ENCODE results near the gene EDEM3. TPM values are rescaled to one million over a fixed set of nuclear protein-coding genes. Genes with fewer than 3 reads are reported as not detected.

EDEM3 gene
- total RNA-seq, 1 experiment from 2014 or later = 12.7 TPM

DNA sequence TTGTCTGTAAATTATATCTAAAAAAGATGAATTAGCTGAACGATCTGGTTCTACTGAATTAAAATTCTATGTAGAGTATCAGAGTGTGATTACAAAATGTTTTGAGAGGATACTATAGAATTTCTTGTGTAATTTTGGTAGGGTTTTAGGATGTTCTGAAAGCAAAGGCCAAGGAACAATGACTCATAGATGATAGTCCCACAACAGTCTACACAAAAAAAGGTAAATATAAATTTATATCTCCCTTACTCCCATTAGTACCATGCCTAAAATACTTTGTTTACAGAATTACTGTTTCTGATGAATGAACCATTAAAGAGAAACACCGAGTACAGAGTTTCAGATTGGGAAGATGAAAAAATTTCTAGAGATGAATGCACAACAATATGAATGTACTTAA lies 9.5 kb downstream of the EDEM3 start:
- in situ Hi-C loops (cut with HindIII; ENCODE audit: low sequenced_read_pairs) = no loop called here

DNA sequence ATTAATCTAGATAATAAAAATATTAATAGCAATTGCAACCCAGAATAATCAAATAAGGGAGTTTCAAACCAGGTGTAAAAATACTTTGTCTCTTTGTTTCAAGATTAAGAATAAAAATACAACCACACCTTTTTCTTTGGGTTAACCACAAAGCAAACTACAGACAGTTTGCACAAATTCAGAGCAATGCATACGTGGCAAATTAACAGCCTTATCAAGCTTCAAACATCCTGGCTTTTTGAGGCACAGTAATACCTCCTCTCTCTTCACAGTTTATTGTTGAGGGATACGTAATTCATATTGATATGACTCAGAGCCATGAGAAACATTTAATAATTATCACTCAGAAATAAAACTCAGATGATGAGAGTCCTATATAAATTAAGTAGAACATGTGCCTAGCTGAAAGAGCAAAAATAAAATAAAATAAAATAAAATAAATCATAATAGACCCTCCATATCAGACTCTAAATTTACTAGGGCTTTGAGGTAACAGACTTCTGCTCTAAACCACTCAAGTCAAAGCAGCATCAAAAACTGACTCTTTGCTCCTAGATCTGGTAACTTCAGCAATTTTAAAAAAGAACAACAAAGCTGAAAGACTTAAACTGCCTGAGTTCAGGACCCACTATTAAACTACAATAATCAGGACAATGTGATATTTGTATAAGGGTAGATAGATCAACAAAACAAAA lies 11.4 kb downstream of the EDEM3 start:
- in situ Hi-C loops (cut with HindIII; ENCODE audit: low sequenced_read_pairs) = no loop called here
- DNase-seq (ENCODE audit: low spot score) = no peak

More for the DNA sequence above, 9.5 kb downstream of the EDEM3 start:
- no peak for DNase-seq (ENCODE audit: low spot score)

DNA sequence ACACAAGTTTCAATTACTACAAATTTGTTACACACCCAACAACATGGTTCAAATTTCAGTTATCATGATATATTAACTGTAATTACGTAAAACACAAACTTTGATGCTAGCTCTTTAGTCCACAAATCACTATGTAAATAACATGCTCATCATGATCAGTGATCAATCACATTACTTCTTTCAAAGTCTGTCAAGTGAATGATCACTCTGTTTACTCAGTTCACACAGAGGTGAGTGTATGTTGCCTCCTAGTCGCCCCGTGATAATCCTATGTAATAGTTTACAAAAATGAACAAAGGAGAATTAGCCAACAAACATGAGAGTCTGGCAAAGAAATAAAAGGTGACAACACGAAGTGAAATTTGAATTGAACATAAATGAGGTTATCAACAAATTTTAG lies 14.3 kb downstream of the EDEM3 start:
- in situ Hi-C loops (cut with HindIII; ENCODE audit: low sequenced_read_pairs) = no loop called here
- DNase-seq (ENCODE audit: low spot score) = no peak

DNA sequence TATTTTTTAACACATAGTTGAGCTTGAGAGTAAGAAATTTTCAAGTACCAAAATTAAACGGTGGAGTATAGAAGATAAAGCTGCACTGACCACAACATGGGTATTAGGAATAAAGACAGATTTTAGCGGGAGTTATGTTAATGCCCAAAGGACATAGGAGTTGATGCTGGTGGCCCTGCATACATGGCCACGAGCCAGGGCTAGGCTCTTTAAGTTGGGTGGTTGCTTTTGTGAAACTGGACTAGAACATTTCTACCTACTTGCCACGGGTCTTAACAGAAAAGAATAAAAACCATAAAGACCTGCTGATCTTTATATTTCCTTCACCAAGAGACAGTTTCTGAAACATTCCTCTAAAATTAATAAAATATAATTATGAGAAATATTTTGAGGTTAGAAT lies 14.9 kb downstream of the EDEM3 start:
- in situ Hi-C loops (cut with HindIII; ENCODE audit: low sequenced_read_pairs) = no loop called here
- no peak for DNase-seq (ENCODE audit: low spot score)

DNA sequence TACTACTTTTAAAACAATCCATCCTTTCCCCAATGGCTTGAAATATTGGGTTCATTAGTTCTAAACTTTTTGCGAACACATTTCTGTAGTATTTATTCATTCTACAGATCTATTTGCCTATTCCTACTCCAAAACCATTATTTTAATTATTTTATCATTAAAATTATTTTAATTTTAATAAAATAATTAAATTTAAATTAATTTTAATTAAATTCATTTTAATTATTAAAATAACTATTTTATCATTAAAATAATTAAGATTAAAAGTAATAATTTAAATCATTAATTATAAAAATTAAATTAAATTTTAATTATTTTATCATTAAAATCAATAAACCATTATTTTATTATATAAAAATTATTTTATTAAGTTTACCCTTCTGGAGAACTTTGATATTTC lies 15.6 kb downstream of the EDEM3 start:
- in situ Hi-C loops (cut with HindIII; ENCODE audit: low sequenced_read_pairs) = no loop called here
- DNase-seq (ENCODE audit: low spot score) = no peak

DNA sequence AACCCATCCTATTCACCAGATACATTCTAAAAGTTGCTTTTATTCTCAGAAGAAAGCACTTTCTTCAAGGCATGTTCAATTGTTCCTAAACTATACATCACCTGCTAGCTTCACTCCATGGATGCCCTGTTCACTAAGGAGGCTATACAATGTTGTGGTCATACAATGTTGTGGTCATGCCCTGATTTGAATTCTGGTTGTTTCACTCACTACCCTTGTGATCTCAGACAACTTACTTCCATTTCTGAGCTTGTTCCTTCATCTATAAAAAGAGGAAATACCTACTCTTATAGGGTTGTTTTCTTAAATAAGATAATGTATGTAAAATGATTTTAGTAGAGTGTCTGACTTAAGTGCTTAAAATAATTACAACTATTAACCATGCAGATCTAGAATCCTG lies 19.7 kb downstream of the EDEM3 start:
- DNase-seq (ENCODE audit: low spot score) = no peak
- in situ Hi-C loops (cut with HindIII; ENCODE audit: low sequenced_read_pairs) = no loop called here

DNA sequence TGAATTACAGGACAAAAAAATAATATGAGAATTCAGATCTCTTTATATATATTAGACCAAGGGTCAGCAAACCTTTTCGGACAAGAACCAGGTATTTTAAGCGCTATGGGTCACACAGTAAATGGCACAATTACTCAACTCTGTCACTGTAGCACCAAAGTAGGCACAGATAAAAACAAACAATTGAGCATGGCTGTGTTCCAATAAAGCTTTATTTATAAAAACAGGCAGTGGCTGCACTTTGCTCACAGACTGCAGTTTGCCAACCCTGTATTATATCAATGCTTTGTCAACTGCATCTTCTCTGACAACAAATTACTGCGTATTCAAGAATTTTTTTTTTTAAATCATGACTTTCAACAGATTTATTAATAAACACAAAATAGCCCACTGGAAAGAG lies 29.8 kb downstream of the EDEM3 start:
- in situ Hi-C loops (cut with HindIII; ENCODE audit: low sequenced_read_pairs) = no loop called here

DNA sequence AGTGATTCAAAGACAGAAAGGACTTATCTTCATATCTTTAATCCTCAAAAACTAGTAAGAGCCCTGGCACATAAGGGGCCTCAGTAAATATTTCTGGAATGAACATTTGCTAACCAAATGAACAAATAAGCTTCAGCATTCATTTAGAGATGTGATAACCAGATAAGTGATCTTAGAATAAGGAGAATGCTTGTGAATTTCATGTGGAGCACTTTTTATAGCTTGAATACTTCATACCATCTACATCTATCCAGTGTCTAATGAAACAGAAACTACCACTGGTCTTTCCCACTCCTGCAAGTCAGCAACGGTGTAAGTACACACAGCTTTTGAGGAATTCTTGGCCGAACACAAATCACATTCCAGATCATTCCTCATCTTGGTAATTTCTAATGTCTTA lies 38.5 kb downstream of the EDEM3 start:
- no peak for DNase-seq (ENCODE audit: low spot score)
- in situ Hi-C loops (cut with HindIII; ENCODE audit: low sequenced_read_pairs) = no loop called here

More for the DNA sequence above, 29.8 kb downstream of the EDEM3 start:
- DNase-seq (ENCODE audit: low spot score) = no peak

DNA sequence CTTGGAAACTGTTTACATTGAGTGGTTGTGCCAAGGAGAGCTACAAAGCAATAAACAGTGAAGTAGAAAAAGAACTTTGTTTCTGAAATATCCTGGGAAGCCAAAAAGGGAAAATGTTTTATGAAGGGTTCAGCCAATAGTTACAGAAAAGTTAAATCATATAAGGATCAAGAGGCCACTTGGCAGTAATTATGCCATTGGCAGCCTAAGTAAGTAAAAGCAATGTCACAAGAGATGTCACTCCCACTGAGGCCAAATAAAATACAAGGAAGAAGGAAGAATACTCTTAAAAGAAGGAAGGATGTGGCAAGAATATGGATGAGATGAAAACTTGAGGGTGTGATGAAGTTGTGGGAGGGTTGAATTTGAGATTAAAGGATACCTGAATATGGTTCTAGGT lies 45.2 kb downstream of the EDEM3 start:
- DNase-seq (ENCODE audit: low spot score) = no peak
- in situ Hi-C loops (cut with HindIII; ENCODE audit: low sequenced_read_pairs) = no loop called here

DNA sequence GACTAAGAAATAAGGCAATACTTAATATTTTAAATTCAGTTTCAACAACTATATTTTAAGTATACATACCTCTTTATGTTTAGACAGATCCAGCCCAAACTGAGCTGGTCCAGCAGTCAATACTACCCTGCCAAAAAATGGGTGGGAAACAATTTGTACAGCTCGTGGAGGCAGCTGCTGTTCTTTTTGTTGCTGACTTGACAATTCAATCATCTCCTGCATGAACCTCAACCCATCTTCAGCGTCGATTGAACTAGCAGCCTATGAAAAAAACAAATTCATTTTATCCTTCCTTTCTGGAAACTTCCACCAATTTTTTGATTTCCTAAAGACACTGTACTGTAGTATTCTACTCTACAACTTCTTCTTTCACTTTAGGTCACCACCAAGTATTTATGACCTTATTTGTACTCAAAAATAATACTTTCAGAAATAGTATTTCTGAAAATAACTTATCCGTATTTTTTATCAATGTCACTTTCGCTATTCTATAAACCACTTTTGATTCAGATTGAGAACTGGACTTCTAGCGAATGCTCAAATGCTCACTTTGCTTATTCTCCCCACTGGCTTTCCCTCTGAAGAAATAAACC lies 46.5 kb downstream of the EDEM3 start:
- DNase-seq (ENCODE audit: low spot score) = no peak
- in situ Hi-C loops (cut with HindIII; ENCODE audit: low sequenced_read_pairs) = no loop called here

DNA sequence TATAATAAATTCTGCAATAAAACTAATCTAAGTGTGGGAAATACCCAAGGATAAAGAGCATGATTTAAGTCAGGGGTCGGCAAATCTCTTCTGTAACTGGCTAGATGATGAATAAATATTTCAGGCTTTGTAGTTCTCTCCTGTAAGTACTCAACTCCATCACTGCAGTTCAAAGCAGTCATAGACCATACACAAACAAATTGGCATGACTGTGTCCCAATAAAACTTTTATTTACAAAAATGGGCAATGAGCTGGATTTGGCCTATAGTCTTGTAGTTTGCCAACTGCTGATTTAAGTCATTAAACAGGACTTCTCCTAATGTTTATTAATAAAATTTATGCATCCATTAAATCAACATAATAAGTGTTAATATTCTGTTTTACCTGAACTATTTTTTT lies 49.4 kb downstream of the EDEM3 start:
- no peak for DNase-seq (ENCODE audit: low spot score)
- in situ Hi-C loops (cut with HindIII; ENCODE audit: low sequenced_read_pairs) = no loop called here

DNA sequence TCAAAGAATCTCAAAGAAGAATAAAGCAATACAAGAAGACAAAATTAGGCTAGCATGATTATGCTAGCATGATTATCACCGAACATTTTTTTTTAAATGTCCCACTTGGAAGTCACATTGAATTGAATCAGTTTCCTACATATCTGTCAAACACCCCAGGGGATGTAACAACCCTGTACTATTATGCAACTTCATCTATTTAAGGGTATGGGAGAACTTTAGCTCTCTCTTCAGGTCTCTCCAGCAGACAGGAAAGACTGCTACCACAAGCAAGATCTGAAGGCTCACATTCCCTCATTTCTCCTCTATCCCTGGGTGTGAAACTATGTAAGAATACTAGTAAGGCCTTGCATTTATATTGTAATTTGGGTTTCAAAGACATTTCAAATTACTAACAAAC lies 52.8 kb downstream of the EDEM3 start:
- in situ Hi-C loops (cut with HindIII; ENCODE audit: low sequenced_read_pairs) = no loop called here
- no peak for DNase-seq (ENCODE audit: low spot score)

DNA sequence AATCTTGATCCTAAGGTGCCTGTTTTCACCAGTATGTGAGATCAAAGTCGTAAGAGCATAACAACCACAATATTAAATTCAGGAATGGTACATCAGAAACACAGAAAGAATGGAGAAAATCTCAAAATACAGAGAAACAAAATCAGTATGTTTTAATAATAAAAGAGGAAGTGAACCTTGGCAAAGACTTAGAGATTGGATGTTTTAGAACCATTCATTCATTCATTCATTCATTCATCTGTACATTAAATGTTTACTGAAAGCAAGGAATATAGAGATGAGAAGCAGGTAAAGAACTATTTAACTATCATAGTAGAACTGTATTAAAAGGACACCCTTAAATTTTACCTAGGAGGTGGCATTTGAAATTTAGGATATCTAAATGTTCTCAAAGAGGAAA lies 55.7 kb downstream of the EDEM3 start:
- in situ Hi-C loops (cut with HindIII; ENCODE audit: low sequenced_read_pairs) = no loop called here

DNA sequence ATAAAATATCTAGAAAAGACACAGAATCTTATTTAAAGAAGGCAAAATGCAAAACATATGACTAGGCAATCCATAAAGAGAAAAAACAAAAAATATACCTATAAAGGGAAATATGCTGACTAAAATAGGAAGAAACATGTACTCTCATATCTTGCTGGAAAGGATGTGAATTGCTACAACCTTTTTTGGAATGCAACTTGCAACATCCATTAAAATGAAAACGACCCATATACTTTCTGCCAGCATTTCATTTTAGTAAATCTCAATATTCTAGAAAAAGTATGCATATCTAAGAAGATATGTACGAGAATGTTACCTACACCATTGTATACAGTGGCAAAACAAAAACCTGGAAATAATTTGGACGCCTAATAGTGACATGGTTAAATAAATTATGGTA lies 56.6 kb downstream of the EDEM3 start:
- DNase-seq (ENCODE audit: low spot score) = no peak
- in situ Hi-C loops (cut with HindIII; ENCODE audit: low sequenced_read_pairs) = no loop called here

More for the DNA sequence above, 55.7 kb downstream of the EDEM3 start:
- no peak for DNase-seq (ENCODE audit: low spot score)

DNA sequence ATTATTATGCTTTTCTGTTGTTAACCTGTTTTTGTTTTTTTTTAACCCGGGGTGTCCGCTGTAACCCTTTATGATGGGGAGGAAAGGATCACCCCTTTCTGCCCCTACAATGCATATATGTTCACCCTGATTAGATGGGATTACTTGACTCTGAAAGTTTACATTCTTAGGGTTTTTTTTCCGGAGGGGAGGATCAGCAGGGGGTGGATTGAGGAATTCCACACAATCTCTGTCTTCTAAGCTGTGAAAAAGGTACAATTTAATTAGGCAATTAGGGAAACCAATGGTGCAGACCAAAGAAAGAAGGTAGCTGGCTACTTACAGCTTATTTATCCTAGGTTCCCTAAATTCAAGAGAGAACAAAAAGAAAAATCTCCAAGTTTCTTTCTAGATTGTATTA lies 58.3 kb downstream of the EDEM3 start:
- in situ Hi-C loops (cut with HindIII; ENCODE audit: low sequenced_read_pairs) = no loop called here
- DNase-seq (ENCODE audit: low spot score) = no peak

DNA sequence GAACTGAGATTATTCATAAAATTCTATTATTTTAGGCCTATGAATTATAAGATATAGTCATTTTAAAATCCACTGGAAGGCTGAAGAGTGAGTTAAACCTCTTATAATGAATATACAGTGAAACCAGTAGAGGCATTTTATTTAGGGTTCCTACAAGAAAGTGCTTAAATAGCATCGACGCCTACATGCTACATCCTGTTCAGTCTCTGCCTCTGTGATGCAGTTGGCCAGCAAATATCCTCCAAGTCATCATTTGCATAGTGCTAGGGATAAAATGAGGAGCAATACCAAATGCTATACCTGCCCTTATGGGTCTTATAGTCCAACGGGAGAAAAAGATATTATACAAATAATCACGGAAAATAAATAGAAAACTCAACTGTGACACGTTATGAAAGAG lies 59.6 kb downstream of the EDEM3 start:
- no peak for DNase-seq (ENCODE audit: low spot score)
- in situ Hi-C loops (cut with HindIII; ENCODE audit: low sequenced_read_pairs) = no loop called here

DNA sequence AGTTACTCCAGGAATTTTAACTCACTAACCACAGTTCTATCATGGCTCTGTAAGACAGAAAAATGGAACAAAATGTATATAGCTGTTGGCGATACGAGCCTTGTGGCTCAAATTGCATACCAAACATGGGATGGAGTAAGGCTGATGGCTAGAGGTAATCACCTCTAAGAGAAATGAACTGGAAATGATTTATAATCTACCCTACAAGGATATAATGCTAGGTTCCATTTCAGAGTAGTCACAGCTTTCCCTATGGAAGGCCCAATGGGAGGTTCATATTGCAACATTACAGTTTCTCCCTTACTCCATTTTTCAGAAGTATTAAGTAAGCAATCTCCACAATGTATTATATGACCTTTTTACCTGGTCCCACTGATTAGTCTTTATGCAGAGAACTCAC lies 61.6 kb downstream of the EDEM3 start:
- in situ Hi-C loops (cut with HindIII; ENCODE audit: low sequenced_read_pairs) = no loop called here
- DNase-seq (ENCODE audit: low spot score) = no peak

DNA sequence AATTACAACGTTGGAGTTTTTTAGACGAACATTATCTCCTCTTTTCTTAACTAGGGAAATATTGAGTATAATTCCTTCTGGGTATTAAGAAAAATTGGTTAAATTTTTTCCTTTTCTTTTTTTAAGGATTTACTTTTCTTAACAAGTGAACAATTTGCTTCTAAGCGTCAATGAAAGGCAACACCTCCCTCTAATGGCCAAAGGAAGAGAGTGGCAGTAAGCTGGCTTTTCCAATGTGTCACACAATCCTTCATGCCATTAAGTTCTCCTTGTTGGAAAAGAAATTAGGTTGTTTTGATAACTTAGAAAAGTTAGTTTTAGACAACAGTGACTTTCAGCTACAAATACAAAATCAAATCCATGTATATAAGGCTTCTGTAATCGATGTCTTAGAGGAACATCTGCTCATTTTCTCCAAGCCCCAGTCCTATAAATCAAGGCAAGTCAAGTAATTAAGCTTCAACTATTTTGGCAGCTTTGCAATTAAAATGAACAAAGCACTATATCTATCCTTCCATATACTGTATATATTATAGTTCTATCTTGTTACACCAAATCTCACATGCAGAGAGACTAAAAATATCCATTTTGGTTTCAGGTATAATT lies 62.8 kb downstream of the EDEM3 start:
- in situ Hi-C loops (cut with HindIII; ENCODE audit: low sequenced_read_pairs) = no loop called here
- peak; percentile 82 for DNase-seq (ENCODE audit: low spot score)

DNA sequence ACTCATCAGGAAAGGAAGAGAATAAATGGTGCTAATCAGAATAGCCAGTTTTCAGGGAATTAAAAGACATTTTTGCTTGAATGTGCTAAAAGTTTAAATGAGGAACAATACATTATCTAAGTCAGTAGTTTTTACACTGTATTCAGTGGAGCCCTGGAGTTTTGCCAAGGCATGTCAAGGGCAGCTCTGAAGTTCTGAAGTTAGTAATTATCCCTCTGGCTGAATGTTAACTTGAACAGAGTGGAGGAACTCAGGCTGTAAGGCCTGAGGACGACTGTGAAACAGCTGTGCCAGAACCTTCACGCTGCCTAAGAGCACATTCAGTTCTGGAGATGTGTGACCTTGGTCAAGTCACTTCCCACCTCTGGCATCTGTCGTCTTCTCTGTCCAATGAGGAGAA lies 68.1 kb downstream of the EDEM3 start:
- DNase-seq (ENCODE audit: low spot score) = no peak

DNA sequence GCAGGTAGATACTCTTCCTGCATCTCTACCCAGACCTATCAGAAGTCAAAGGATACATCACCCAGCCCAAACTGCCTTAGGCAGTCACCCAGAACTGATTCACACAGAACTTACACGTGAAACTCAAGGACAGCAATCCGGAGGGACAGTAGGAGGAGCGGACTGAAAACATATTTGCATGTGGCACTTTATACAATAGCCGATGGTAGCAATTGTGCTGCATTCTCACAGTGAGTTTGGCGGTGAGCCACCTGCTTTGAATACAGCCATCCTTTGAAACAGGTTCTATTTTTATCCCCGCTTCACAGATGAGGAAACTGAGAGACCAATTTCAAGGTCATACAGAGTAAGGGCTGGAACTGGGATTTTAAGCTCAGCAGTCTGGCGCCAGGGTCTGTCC lies 69.5 kb downstream of the EDEM3 start:
- DNase-seq (ENCODE audit: low spot score) = no peak
- in situ Hi-C loops (cut with HindIII; ENCODE audit: low sequenced_read_pairs) = no loop called here

More for the DNA sequence above, 68.1 kb downstream of the EDEM3 start:
- in situ Hi-C loops (cut with HindIII; ENCODE audit: low sequenced_read_pairs) = no loop called here
